Measurements from ENCODE around the gene MYO18B. TPM values are rescaled to one million over a fixed set of nuclear protein-coding genes. Genes with fewer than 3 reads are reported as not detected.

MYO18B gene
- total RNA-seq, 2 experiments from 2014 or later = 0.53 to 0.58 TPM

DNA sequence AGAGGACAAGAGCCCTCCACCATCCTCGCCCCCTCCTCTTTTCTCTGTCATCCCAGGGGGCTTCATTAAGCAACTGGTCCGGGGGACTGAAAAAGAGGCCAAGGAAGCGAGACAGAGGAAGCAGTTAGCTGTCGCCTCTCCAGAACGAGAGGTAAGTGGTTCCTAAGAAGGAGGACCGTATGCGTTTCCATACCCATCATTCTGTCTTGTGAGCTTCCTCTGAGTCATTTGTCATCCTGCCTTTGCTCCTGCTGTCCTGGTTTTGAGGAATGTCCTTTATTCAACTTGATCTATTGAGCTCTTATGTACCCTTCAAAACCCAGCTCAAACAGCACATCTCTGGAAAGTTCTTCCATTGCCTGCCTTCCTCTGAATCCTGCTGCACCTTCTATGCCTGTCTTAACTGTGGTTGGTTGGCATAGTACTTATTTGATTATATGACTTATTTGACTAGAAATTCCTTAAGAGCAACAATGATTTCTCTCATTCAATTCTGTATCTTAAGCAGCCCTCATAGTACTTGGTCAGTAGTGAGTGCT, 21.3 kb downstream of the MYO18B start:
- intact Hi-C loops (cut with DNase I, micrococcal nuclease) = no loop called here
- H3K27ac Mint-ChIP-seq = peak overlapping the region; percentile 33
- ChIA-PET CTCF (interaction anchor here (0.7 to 1.4 kb wide), 2 partner anchors 8 to 132 kb away, joined by 3 to 4 read pairs; no protein-coding TSS in a partner anchor), POLR2A (no interaction called here)
- peaks cover 3% of the 10 kb centered on the region for H3K36me3 Mint-ChIP-seq (ENCODE audit: low read depth)
- DNase-seq (no peak), ATAC-seq (no peak)
- peaks cover 14% of the 10 kb centered on the region for H3K9me3 Mint-ChIP-seq (ENCODE audit: low read depth)
- no peak overlapping the region for H3K4me3 Mint-ChIP-seq
- H3K4me1 Mint-ChIP-seq = no peaks in the 10 kb centered on the region
- H3K27me3 Mint-ChIP-seq = no peaks in the 10 kb centered on the region

GRCh38 chr22:25764270-25765015, 22.5 kb downstream of the MYO18B start:
- POLR2A ChIA-PET = no interaction called here
- Mint-ChIP-seq H3K27ac (no peak overlapping the region), H3K27me3 (no peaks in the 10 kb centered on the region), H3K9me3 (ENCODE audit: low read depth) (peaks cover 14% of the 10 kb centered on the region), H3K36me3 (ENCODE audit: low read depth) (peaks cover 3% of the 10 kb centered on the region), H3K4me3 (no peak overlapping the region), H3K4me1 (peaks cover 7% of the 10 kb centered on the region)
- intact Hi-C loops (cut with DNase I, micrococcal nuclease) = no loop called here
- CTCF ChIA-PET = interaction anchor here (0.7 to 0.8 kb wide), 2 partner anchors 14 to 131 kb away, joined by 3 read pairs; no protein-coding TSS in a partner anchor
- ATAC-seq = no peak
- peak; percentile 31 for DNase-seq

- POLR2A ChIA-PET = no interaction called here
- Mint-ChIP-seq H3K9me3 (ENCODE audit: low read depth) (peaks cover 14% of the 10 kb centered on the region), H3K27me3 (no peaks in the 10 kb centered on the region), H3K27ac (no peak overlapping the region), H3K4me3 (no peak overlapping the region), H3K4me1 (peaks cover 8% of the 10 kb centered on the region), H3K36me3 (ENCODE audit: low read depth) (peaks cover 3% of the 10 kb centered on the region)
- CTCF ChIA-PET = interaction anchor here (0.8 kb wide), 1 partner anchor 14 kb away, joined by 3 read pairs; no protein-coding TSS in a partner anchor
- no peak for DNase-seq
- intact Hi-C loops (cut with DNase I, micrococcal nuclease) = no loop called here
- ATAC-seq = no peak
These were observed 23.0 kb downstream of the MYO18B start for GRCh38 chr22:25765016-25765367.

DNA sequence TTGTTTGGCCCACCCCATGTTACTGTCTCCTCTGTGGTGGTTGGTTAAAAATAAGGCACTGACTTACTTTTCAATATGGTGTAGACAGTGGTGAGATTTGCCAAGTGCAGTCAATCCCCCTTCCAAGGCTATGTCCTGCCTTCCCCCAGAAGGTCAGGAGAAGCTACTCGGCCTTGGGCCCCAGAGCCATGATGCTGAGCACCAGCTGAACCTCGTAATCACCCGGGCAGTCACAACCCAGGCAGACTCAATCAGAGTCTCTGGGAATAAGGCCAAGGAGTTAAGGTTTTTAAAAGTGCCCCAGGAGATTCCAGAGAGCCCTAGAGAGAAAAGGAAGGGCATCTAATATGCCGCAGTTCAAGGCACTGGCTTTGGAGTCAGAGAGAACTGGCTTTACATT, 23.8 kb downstream of the MYO18B start:
- no peak overlapping the region for H3K27ac Mint-ChIP-seq
- no peaks in the 10 kb centered on the region for H3K27me3 Mint-ChIP-seq
- no peak overlapping the region for H3K4me3 Mint-ChIP-seq
- intact Hi-C loops (cut with DNase I, micrococcal nuclease) = no loop called here
- ChIA-PET CTCF (interaction anchor here (0.5 to 0.7 kb wide), 2 partner anchors 104 to 834 kb away, joined by 3 read pairs; no protein-coding TSS in a partner anchor), POLR2A (no interaction called here)
- peaks cover 8% of the 10 kb centered on the region for H3K4me1 Mint-ChIP-seq
- ATAC-seq = no peak
- H3K9me3 Mint-ChIP-seq (ENCODE audit: low read depth) = peaks cover 14% of the 10 kb centered on the region
- DNase-seq = no peak
- peaks cover 3% of the 10 kb centered on the region for H3K36me3 Mint-ChIP-seq (ENCODE audit: low read depth)

- no peak for ATAC-seq
- no peak for DNase-seq
- ChIA-PET CTCF (interaction anchor here (0.5 to 0.7 kb wide), 5 partner anchors 15 to 834 kb away, joined by 3 to 4 read pairs (median 3); no protein-coding TSS in a partner anchor), POLR2A (no interaction called here)
- Mint-ChIP-seq H3K27ac (no peak overlapping the region), H3K4me1 (peaks cover 8% of the 10 kb centered on the region), H3K36me3 (ENCODE audit: low read depth) (peaks cover 3% of the 10 kb centered on the region), H3K4me3 (no peak overlapping the region), H3K27me3 (no peaks in the 10 kb centered on the region), H3K9me3 (ENCODE audit: low read depth) (peaks cover 14% of the 10 kb centered on the region)
- intact Hi-C loops (cut with DNase I, micrococcal nuclease) = no loop called here
These were observed 24.4 kb downstream of the MYO18B start for GRCh38 chr22:25766418-25766817.

GRCh38 chr22:25770333-25770732, 28.3 kb downstream of the MYO18B start:
- Mint-ChIP-seq H3K4me3 (no peak overlapping the region), H3K9me3 (ENCODE audit: low read depth) (peaks cover 14% of the 10 kb centered on the region), H3K27ac (no peak overlapping the region), H3K27me3 (peaks cover 2% of the 10 kb centered on the region), H3K36me3 (ENCODE audit: low read depth) (peaks cover 3% of the 10 kb centered on the region), H3K4me1 (peaks cover 12% of the 10 kb centered on the region)
- ChIA-PET POLR2A (no interaction called here), CTCF (no interaction called here)
- intact Hi-C loops (cut with DNase I, micrococcal nuclease) = loop anchor here (5.0 to 10.0 kb wide), 3 partner anchors 323 to 408 kb away; no protein-coding TSS in a partner anchor
- ATAC-seq = no peak
- DNase-seq = no peak

GRCh38 chr22:25772288-25772687, 30.3 kb downstream of the MYO18B start:
- ATAC-seq (no peak), DNase-seq (no peak)
- Mint-ChIP-seq H3K27me3 (peaks cover 2% of the 10 kb centered on the region), H3K4me3 (no peak overlapping the region), H3K36me3 (ENCODE audit: low read depth) (no peaks in the 10 kb centered on the region), H3K4me1 (peaks cover 12% of the 10 kb centered on the region), H3K27ac (no peak overlapping the region), H3K9me3 (ENCODE audit: low read depth) (no peaks in the 10 kb centered on the region)
- intact Hi-C loops (cut with DNase I, micrococcal nuclease) = loop anchor here (2.0 to 10.0 kb wide), 6 partner anchors 69 to 537 kb away; partner anchors contain the start of gene GRK3 (in 1 of the 2)
- POLR2A ChIA-PET = no interaction called here
- CTCF ChIA-PET = interaction anchor here (0.6 to 3.6 kb wide), 12 partner anchors 10 to 539 kb away, joined by 3 to 37 read pairs (median 4); no protein-coding TSS in a partner anchor

DNA sequence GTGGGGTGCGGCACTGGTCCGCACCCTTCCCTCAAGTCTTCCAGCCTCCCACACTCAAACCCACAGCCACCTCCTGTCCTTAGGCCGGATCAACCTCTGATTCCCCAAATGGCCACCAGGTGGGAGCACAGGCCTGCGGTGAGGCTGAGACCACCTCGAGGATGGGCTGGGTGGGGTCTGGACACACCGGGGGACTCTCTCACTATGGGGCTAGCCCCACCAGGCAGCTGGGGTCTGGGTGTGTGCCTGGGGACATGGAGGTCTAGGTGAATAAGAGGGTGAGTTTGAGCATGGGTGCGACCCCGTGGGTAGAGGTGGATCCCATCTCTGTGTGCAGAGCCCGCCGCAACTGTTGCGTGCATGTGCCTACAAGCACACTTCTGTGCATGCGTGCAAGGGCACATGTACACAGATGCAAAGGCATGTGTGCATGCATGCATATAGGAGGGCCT, 32.6 kb downstream of the MYO18B start:
- intact Hi-C loops (cut with DNase I, micrococcal nuclease) = loop anchor here (1.0 to 10.0 kb wide), 6 partner anchors 327 to 557 kb away; no protein-coding TSS in a partner anchor
- Mint-ChIP-seq H3K9me3 (ENCODE audit: low read depth) (no peaks in the 10 kb centered on the region), H3K36me3 (ENCODE audit: low read depth) (no peaks in the 10 kb centered on the region), H3K27ac (no peak overlapping the region), H3K4me3 (no peak overlapping the region), H3K27me3 (peaks cover 2% of the 10 kb centered on the region), H3K4me1 (peaks cover 4% of the 10 kb centered on the region)
- ChIA-PET POLR2A (interaction anchor here (0.6 kb wide), 1 partner anchor 29 kb away, joined by 3 read pairs; no protein-coding TSS in a partner anchor), CTCF (no interaction called here)
- no peak for ATAC-seq
- DNase-seq = no peak

- H3K27ac Mint-ChIP-seq = no peak overlapping the region
- peaks cover 2% of the 10 kb centered on the region for H3K27me3 Mint-ChIP-seq
- ATAC-seq = no peak
- peaks cover 4% of the 10 kb centered on the region for H3K4me1 Mint-ChIP-seq
- no peaks in the 10 kb centered on the region for H3K9me3 Mint-ChIP-seq (ENCODE audit: low read depth)
- intact Hi-C loops (cut with DNase I, micrococcal nuclease) = loop anchor here in 1 of 2 experiments (2.0 to 10.0 kb wide), 3 partner anchors 411 to 555 kb away; no protein-coding TSS in a partner anchor
- DNase-seq = no peak
- no peak overlapping the region for H3K4me3 Mint-ChIP-seq
- ChIA-PET CTCF (no interaction called here), POLR2A (no interaction called here)
- H3K36me3 Mint-ChIP-seq (ENCODE audit: low read depth) = no peaks in the 10 kb centered on the region
These were observed 33.5 kb downstream of the MYO18B start for GRCh38 chr22:25775531-25775930.

DNA sequence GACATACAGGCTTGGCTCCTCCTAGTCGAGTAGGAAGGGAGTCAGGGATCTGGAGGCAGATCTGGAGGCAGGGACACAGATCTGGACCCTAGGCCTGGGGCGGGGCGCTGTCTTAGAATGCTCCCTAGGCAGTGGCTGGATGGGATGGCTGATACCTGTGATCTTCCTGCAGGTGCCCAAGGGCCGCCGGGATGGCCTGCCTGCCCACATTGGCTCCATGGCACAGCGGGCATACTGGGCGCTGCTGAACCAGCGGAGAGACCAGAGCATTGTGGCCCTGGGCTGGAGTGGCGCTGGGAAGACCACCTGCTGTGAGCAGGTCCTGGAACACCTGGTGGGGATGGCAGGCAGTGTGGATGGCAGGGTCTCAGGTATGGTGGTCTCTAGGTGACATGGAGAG, 35.4 kb downstream of the MYO18B start:
- ATAC-seq (no peak), DNase-seq (no peak)
- peaks cover 2% of the 10 kb centered on the region for H3K27me3 Mint-ChIP-seq
- ChIA-PET CTCF (interaction anchor here (0.5 to 1.1 kb wide), 3 partner anchors 81 to 565 kb away, joined by 3 read pairs; no protein-coding TSS in a partner anchor), POLR2A (no interaction called here)
- no peaks in the 10 kb centered on the region for H3K36me3 Mint-ChIP-seq (ENCODE audit: low read depth)
- H3K9me3 Mint-ChIP-seq (ENCODE audit: low read depth) = no peaks in the 10 kb centered on the region
- intact Hi-C loops (cut with DNase I, micrococcal nuclease) = loop anchor here in 1 of 2 experiments (5.0 to 10.0 kb wide), 2 partner anchors 413 to 540 kb away; no protein-coding TSS in a partner anchor
- no peak overlapping the region for H3K4me3 Mint-ChIP-seq
- no peak overlapping the region for H3K27ac Mint-ChIP-seq
- H3K4me1 Mint-ChIP-seq = peaks cover 4% of the 10 kb centered on the region

DNA sequence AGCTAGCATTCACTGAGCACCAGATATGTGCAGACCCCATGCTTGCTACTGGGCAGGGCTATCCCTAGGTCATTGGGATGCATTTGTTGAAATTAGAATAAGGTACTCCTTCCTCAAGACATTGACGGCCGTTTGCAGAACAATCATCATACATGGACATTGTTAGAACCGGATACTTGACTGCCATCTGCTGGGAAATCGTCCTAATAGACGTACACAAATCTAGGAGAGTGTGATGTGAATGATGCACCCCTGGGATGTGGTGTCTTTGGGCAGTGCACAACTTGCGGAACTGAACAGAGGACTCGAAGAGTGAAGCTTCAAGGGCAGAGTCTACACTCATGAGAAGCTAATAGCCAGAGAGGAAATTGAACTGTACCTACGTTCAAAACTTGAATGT, 35.9 kb downstream of the MYO18B start:
- Mint-ChIP-seq H3K36me3 (ENCODE audit: low read depth) (no peaks in the 10 kb centered on the region), H3K27me3 (peaks cover 2% of the 10 kb centered on the region), H3K4me3 (no peak overlapping the region), H3K9me3 (ENCODE audit: low read depth) (no peaks in the 10 kb centered on the region), H3K27ac (no peak overlapping the region), H3K4me1 (peaks cover under 1% of the 10 kb centered on the region)
- intact Hi-C loops (cut with DNase I, micrococcal nuclease) = loop anchor here in 1 of 2 experiments (5.0 to 10.0 kb wide), 2 partner anchors 413 to 541 kb away; no protein-coding TSS in a partner anchor
- ChIA-PET CTCF (interaction anchor here (0.5 to 1.1 kb wide), 3 partner anchors 81 to 447 kb away, joined by 3 to 5 read pairs (median 3); no protein-coding TSS in a partner anchor), POLR2A (no interaction called here)
- ATAC-seq (no peak), DNase-seq (peak; percentile 16)
